HG03469 (cell line): ENCODE measurements around the gene KLK6.
"Not testable (repeated sequence)": the region's sequence is repeated elsewhere in the genome, so short reads cannot be mapped to it uniquely, and the experiment has no call there.

Source experiments
- ATAC-seq: cut with Tn5 transposase; IDR thresholded peaks from one replicate; pipeline ENCODE4 v1.9.1; 2021; ENCODE audit warnings: mild to moderate bottlenecking, moderate library complexity, moderate number of reproducible peaks; ENCODE audit not compliant: unreplicated experiment

The KLK6 gene

DNA sequence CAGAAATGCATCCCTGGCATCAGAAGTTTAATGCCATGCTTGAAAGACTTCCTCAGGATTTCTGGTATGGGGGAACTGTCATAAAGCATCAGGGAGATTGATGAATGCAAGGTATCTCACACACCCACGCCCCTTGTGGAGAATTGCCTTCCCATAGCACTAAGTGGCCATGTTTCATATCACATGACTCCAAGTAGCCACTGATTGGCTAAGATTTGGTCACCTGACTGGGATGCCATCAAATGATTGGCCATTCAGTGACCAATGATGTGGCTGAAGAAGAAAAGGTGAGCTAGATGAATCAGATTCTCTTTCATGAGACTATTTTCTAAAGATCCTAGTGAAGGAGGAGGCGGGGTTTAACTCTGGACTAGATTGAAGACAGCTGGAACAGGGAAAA is 24.7 kb upstream of the KLK6 start:
- ATAC-seq: no peak

DNA sequence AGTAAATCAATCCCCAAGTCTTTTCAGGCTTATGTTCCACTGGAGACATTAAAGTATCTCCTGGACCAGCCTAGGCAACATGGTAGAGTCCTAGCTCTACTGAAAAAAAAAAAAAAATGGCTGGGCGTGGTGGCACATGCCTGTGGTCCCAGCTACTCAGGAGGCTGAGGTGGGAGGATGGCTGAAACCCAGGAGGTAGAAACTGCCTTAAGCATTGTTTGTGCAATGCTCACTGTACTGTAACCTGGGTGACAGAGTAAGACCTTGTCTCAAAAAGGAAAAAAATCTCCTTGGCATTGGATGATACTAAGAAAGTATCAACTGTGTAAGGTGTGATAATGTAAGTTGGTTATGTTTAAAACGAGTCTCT is 23.3 kb upstream of the KLK6 start:
- ATAC-seq: no peak

- ATAC-seq: not testable (repeated sequence)
Observed at GRCh38 chr19:50984416-50984815, 15.0 kb upstream of the KLK6 start.

GRCh38 chr19:50983625-50984292 is 14.4 kb upstream of the KLK6 start, which contains the start of gene KLK7:
Gene KLK7 (minus strand): TSS chr19:50983917. CDS start chr19:50982399, 1,518 bp downstream.
- no peak for ATAC-seq

DNA sequence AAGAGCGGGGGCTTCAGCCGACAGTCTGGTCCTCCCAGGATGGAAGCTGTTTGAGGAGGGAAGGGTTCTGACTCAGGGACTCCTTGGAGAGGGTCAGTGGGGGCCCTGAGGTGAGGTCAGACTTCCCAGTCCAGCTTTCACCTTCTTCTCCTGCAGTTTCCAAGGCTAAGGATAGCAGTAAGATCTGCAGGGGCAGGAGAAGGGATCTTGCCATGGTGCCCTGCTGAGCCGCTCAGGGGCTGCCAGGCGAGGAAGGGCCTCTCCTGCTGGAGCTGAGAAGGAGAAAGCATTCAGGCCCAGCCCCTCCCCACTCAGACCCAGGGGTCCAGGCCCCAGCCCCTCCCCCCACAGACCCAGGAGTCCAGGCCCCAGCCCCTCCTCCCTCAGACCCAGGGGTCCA is 12.8 kb upstream of the KLK6 start:
- no peak for ATAC-seq

- no peak for ATAC-seq
Observed at GRCh38 chr19:50981587-50982146, 12.3 kb upstream of the KLK6 start.

DNA sequence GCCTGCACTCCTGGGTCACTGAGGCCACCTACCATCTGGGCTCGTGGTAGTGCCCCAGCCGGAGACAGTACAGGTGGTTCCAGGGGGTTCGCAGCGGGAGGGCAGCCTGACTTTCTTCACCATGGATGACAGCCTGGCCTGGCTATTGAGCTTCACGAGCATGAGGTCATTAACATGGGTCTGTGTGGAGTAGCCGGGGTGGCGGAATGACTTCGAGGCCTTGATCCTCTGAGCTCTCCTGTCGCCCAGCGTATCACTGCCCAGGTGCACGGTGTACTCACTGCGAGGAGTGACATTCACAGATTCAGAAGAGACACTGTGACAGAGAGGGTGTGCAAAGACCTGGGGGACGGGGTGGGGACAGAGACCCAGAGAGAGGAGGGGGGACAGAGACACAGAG is 10.8 kb upstream of the KLK6 start:
- no peak for ATAC-seq

- no peak for ATAC-seq
Observed at GRCh38 chr19:50979758-50980157, 10.4 kb upstream of the KLK6 start.

- no peak for ATAC-seq
Observed at GRCh38 chr19:50978772-50979390, 9.5 kb upstream of the KLK6 start.

DNA sequence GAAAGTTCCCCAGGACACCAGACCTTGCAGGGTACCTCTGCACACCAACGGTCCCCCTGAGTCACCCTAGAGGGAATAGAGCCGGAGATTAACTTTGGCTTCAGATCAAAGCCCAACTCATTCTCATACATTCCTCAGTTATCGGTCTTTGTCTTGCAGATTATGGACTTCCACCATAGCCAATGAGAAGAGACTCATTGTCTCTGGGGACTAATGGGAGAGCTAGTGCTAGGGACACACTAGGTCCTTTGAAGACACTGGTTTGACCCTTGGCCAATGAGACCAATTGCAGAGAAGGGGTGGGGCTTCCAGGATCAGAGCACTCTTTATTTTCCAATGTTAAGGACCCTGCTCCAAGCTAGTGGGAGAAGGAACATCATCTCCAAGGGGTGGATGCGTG is 8.2 kb upstream of the KLK6 start:
- no peak for ATAC-seq

GRCh38 chr19:50975766-50976165 is 6.4 kb upstream of the KLK6 start:
- ATAC-seq: no peak

GRCh38 chr19:50974702-50975556 is 5.5 kb upstream of the KLK6 start:
- no peak for ATAC-seq

- ATAC-seq: no peak
Observed at GRCh38 chr19:50972795-50973376, 3.5 kb upstream of the KLK6 start.

DNA sequence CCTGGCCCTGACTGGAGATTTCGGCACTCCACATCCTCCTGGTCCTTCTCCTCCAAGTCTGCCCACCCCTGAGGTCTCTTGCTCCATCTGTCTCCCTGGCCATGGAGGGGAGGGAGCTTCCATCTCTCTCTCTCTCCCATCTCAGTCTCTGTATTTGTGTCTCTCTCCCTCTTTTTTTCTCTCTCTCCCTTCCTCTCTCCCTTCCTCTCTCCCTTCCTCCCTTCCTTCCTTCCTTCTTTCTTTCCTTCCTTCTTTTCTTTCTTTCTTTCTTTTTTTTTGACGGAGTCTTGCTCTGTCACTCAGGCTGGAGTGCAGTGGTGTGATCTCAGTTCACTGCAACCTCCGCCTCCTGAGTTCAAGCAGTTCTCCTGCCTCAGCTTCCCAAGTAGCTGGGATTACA is 419 bp upstream of the KLK6 start:
- not testable (repeated sequence) for ATAC-seq

- ATAC-seq: no peak
Observed at GRCh38 chr19:50968716-50969412, 527 bp downstream of the KLK6 start.

DNA sequence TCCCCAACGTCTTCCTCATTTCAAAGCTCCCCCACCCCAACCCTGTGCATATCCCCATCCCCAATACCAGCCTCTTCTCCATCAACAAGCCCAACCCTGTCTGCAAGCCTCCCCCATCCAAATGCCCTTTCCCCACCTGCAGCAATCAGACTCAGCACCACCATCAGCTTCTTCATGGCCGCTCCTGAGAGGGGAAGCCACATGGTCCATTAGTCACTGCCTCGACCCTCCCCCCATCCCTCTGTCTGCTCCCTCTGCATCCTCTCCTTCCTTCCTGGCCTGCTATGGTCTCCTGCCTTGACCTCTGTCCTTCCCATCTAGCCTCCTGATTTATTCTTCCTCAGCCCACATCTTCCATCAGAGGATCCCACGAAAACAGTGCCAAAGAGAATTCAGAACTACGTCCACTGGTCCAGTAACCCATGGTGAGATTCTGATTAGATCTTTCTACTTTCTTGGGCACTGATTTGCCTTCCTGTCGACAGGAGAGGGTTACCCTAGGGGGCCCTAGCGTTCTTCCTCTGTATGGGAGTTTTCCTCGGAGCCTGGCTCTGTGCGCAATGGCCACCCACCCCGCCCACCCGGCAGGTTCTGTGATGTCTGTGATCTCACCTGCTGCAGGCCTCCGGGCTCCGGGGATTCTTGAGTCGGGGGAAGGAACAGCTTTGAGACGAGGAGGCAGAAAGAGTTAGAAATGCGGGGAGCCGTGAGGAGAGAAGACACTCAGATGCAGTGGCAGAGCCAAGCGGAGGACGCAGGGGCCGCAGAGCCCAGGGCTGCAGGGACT is 1.3 kb downstream of the KLK6 start:
- ATAC-seq: no peak

- no peak for ATAC-seq
Observed at GRCh38 chr19:50964266-50964665, 5.1 kb downstream of the KLK6 start.

- ATAC-seq: no peak
Observed at GRCh38 chr19:50963381-50963780, 6.0 kb downstream of the KLK6 start.

DNA sequence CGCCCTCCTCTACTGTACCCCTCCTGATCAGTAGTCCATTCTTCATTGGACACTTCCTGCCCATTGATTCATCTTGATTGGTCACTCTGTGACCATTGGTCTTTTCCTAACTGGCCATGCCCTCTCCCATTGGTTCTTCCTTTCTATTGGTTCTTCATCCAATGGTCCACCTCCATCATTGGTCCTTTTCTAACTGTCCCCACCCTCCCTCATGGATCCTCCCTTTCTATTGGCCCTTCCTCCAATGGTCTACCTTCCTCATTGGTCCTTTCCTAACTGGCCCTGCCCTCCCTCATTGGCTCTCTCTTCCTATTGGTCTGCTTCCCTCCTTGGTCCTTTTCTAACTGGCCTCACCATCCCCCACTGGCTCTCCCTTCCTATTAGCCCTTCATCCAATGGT is 7.1 kb downstream of the KLK6 start:
- no peak for ATAC-seq
